Measurements from ENCODE around the gene PPP1R12A.

The PPP1R12A gene

GRCh38 chr12:79763766-79764452 lies 171.0 kb downstream of the PPP1R12A start:
- ChIA-PET POLR2A (no interaction called here), CTCF (interaction anchor here (0.6 kb wide), 1 partner anchor 27 kb away, joined by 5 read pairs; no protein-coding TSS in a partner anchor)

GRCh38 chr12:79761341-79761740 lies 173.6 kb downstream of the PPP1R12A start:
- POLR2A ChIA-PET = no interaction called here
- no peak for TF ChIP-seq FOXA1 (IDR thresholded peaks at IDR 0.05)
- no peak for TF ChIP-seq ZNF384 (IDR thresholded peaks at IDR 0.05)
- no peak for TF ChIP-seq FOXM1 (IDR thresholded peaks at IDR 0.05; ENCODE audit: borderline replicate concordance)
- no peak for TF ChIP-seq BHLHE40 (IDR thresholded peaks at IDR 0.05; ENCODE audit: borderline replicate concordance)
- no peak for TF ChIP-seq L3MBTL2 (conservative IDR thresholded peaks at IDR 0.05)
- TF ChIP-seq CTBP1 (IDR thresholded peaks at IDR 0.05; ENCODE audit: borderline replicate concordance) = no peak
- no peak for TF ChIP-seq LEF1 (IDR thresholded peaks at IDR 0.05; ENCODE audit: borderline replicate concordance)

More at GRCh38 chr12:79763766-79764452, 171.0 kb downstream of the PPP1R12A start:
- TF ChIP-seq LEF1 (IDR thresholded peaks at IDR 0.05; ENCODE audit: borderline replicate concordance) = no peak
- no peak for TF ChIP-seq TARDBP (IDR thresholded peaks at IDR 0.05)
- TF ChIP-seq HDGF (IDR thresholded peaks at IDR 0.05; ENCODE audit: borderline replicate concordance) = no peak
- no peak for TF ChIP-seq BHLHE40 (IDR thresholded peaks at IDR 0.05; ENCODE audit: borderline replicate concordance)
- TF ChIP-seq CTBP1 (IDR thresholded peaks at IDR 0.05; ENCODE audit: borderline replicate concordance) = no peak
- TF ChIP-seq ZNF384 (IDR thresholded peaks at IDR 0.05) = no peak
- TF ChIP-seq FOXA1 (IDR thresholded peaks at IDR 0.05) = no peak
- no peak for TF ChIP-seq FOXM1 (IDR thresholded peaks at IDR 0.05; ENCODE audit: borderline replicate concordance)
- TF ChIP-seq FOXK2 (IDR thresholded peaks at IDR 0.05) = no peak
- TF ChIP-seq NFRKB (IDR thresholded peaks at IDR 0.05) = no peak
- TF ChIP-seq, protein P1, sequence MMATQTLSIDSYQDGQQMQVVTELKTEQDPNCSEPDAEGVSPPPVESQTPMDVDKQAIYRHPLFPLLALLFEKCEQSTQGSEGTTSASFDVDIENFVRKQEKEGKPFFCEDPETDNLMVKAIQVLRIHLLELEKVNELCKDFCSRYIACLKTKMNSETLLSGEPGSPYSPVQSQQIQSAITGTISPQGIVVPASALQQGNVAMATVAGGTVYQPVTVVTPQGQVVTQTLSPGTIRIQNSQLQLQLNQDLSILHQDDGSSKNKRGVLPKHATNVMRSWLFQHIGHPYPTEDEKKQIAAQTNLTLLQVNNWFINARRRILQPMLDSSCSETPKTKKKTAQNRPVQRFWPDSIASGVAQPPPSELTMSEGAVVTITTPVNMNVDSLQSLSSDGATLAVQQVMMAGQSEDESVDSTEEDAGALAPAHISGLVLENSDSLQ (IDR thresholded peaks at IDR 0.05) = no peak
- TF ChIP-seq SUZ12 (IDR thresholded peaks at IDR 0.05) = no peak
- DNase-seq (ENCODE audit: extremely low spot score) = no peak

GRCh38 chr12:79747274-79747673 lies 187.6 kb downstream of the PPP1R12A start:
- ChIA-PET POLR2A (no interaction called here), CTCF (no interaction called here)
- no peak for DNase-seq (ENCODE audit: extremely low spot score)
- no peak for TF ChIP-seq FOXM1 (IDR thresholded peaks at IDR 0.05; ENCODE audit: borderline replicate concordance)
- no peak for TF ChIP-seq HDGF (IDR thresholded peaks at IDR 0.05; ENCODE audit: borderline replicate concordance)
- no peak for TF ChIP-seq L3MBTL2 (conservative IDR thresholded peaks at IDR 0.05)
- TF ChIP-seq FOXK2 (IDR thresholded peaks at IDR 0.05) = no peak
- no peak for TF ChIP-seq NFRKB (IDR thresholded peaks at IDR 0.05)
- no peak for TF ChIP-seq ELF4 (IDR thresholded peaks at IDR 0.05)
- no peak for TF ChIP-seq LEF1 (IDR thresholded peaks at IDR 0.05; ENCODE audit: borderline replicate concordance)
- TF ChIP-seq, protein P1 (IDR thresholded peaks at IDR 0.05) = no peak
- TF ChIP-seq FOXA1 (IDR thresholded peaks at IDR 0.05) = no peak
- TF ChIP-seq TARDBP (IDR thresholded peaks at IDR 0.05) = no peak
- TF ChIP-seq ZNF384 (IDR thresholded peaks at IDR 0.05) = no peak
- no peak for TF ChIP-seq ARNT (IDR thresholded peaks at IDR 0.05)
- no peak for TF ChIP-seq CTBP1 (IDR thresholded peaks at IDR 0.05; ENCODE audit: borderline replicate concordance)
- no peak for TF ChIP-seq SUZ12 (IDR thresholded peaks at IDR 0.05)
- no peak for TF ChIP-seq BHLHE40 (IDR thresholded peaks at IDR 0.05; ENCODE audit: borderline replicate concordance)
- TF ChIP-seq SP1 (IDR thresholded peaks at IDR 0.05) = no peak

More at GRCh38 chr12:79761341-79761740, 173.6 kb downstream of the PPP1R12A start:
- no peak for DNase-seq (ENCODE audit: extremely low spot score)
- CTCF ChIA-PET = no interaction called here

DNA sequence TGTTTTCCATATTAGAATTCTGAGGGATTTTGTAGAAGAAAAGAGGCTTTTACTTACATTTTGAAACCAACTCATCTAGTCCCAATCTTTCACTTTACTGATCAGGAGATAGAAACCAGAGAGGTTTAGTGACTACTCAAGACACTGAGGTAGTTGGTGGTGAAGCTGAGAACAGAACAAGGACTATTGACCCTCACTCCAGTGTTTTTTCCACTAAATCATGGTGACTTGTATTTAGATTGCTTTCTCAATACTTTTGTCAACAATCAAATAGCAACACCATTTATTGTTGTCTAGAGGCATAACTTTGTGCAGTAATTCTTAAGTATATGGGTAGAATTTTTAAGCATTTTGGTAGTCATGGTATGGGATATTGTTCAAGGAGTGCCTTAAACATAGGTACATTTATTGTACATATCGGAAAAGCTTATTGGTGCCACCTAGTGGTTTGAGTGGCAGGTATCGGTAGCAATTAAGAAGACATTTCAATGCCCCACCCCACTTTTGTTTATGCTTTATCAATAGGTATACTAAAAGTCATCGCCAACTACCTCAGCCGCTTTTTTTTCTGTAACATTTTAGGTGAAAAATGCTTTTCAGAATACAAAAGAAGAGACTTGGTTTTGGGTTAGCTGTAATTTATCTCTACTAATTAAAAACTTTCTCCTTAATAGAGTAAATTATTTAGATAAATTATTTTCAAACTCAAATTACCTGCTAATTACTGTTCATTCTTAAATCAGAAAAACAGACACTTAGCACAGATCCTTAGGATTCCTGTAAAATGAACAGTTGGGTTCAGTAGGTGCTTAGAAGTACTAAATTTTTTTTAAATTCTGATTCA lies 196.8 kb downstream of the PPP1R12A start:
- DNase-seq (ENCODE audit: extremely low spot score) = peak; percentile 42
- ChIA-PET CTCF (interaction anchor here (0.6 to 1.3 kb wide), 4 partner anchors 299 to 680 kb away, joined by 3 to 4 read pairs (median 3); no protein-coding TSS in a partner anchor), POLR2A (interaction anchor here (1.6 kb wide), 1 partner anchor 47 kb away, joined by 4 read pairs; the partner anchor contains the start of gene PAWR)
- TF ChIP-seq, protein P1 (IDR thresholded peaks at IDR 0.05) = peak; percentile 71
- TF ChIP-seq NFRKB (IDR thresholded peaks at IDR 0.05) (no peak), FOXA1 (IDR thresholded peaks at IDR 0.05) (no peak), FOXK2 (IDR thresholded peaks at IDR 0.05) (no peak)

DNA sequence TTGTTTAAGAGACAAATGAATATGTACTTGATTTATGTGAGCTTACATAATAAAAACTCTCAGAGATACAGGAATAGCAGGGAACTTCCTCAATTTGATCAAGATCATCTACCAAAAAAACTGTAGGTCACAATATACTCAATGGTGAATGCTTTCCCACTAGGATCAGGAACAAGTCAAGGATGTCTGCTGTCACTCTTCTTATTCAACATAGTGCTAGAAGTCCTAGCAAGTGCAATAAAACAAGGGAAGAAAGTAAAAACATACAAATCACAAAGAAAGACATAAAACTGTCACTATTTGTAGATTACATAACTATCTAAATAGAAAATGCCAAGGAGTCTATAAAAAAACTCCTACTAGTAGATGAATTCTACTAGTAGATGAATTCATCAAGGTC lies 202.3 kb downstream of the PPP1R12A start:
- TF ChIP-seq SP1 (IDR thresholded peaks at IDR 0.05) = no peak
- no peak for TF ChIP-seq NFRKB (IDR thresholded peaks at IDR 0.05)
- TF ChIP-seq, protein P1 (IDR thresholded peaks at IDR 0.05) = peak; percentile 91
- no peak for TF ChIP-seq ARNT (IDR thresholded peaks at IDR 0.05)
- no peak for TF ChIP-seq HDGF (IDR thresholded peaks at IDR 0.05; ENCODE audit: borderline replicate concordance)
- 0 out of 2 replicates have a peak, but pooled peaks have one; percentile 27 for TF ChIP-seq CTBP1 (IDR thresholded peaks at IDR 0.05; ENCODE audit: borderline replicate concordance)
- ChIA-PET CTCF (no interaction called here), POLR2A (no interaction called here)
- no peak for DNase-seq (ENCODE audit: extremely low spot score)

Measured in HEK293T (cell line).